ENCODE measurements around the gene FXYD7.

- TF ChIP-seq CTCF (IDR thresholded peaks at IDR 0.05; ENCODE audit: poor library complexity) (no peak), EZH2 (IDR thresholded peaks at IDR 0.05; ENCODE audit: borderline replicate concordance) (no peak)
These were observed 33.5 kb upstream of the FXYD7 start for GRCh38 chr19:35109395-35110112.
